T-helper 1 cell (primary cell): ENCODE results near the gene CTNNA2.

Source experiments
- DNase-seq, 5 donors: peaks; one replicate each; pipeline ENCODE4 v3.0.0-alpha.2; 2012 to 2020

The CTNNA2 gene

GRCh38 chr2:80242355-80242910 is 729.6 kb downstream of the CTNNA2 start:
- DNase-seq, result no peak

- no peak for DNase-seq
These were observed 732.2 kb downstream of the CTNNA2 start for GRCh38 chr2:80244905-80245584.

GRCh38 chr2:80246534-80246933 is 733.7 kb downstream of the CTNNA2 start:
- DNase-seq, result no peak

GRCh38 chr2:80247339-80247738 is 734.5 kb downstream of the CTNNA2 start:
- no peak for DNase-seq

- DNase-seq, result no peak
These were observed 735.3 kb downstream of the CTNNA2 start for GRCh38 chr2:80248146-80248545.

- no peak for DNase-seq
These were observed 739.6 kb downstream of the CTNNA2 start for GRCh38 chr2:80252294-80252986.

- no peak for DNase-seq
These were observed 743.3 kb downstream of the CTNNA2 start for GRCh38 chr2:80255918-80256781.

- no peak for DNase-seq
These were observed 743.9 kb downstream of the CTNNA2 start for GRCh38 chr2:80256782-80257167.

GRCh38 chr2:80257450-80257849 is 744.6 kb downstream of the CTNNA2 start:
- no peak for DNase-seq

GRCh38 chr2:80258341-80258740 is 745.5 kb downstream of the CTNNA2 start:
- no peak for DNase-seq

GRCh38 chr2:80258793-80259192 is 745.9 kb downstream of the CTNNA2 start:
- DNase-seq, result no peak

- DNase-seq, result no peak
These were observed 746.4 kb downstream of the CTNNA2 start for GRCh38 chr2:80259292-80259691.

- no peak for DNase-seq
These were observed 753.4 kb downstream of the CTNNA2 start for GRCh38 chr2:80266231-80266630.

GRCh38 chr2:80269806-80270205 is 757.0 kb downstream of the CTNNA2 start:
- no peak for DNase-seq

GRCh38 chr2:80280598-80280997 is 767.7 kb downstream of the CTNNA2 start:
- DNase-seq, result no peak

GRCh38 chr2:80281049-80281448 is 768.2 kb downstream of the CTNNA2 start:
- DNase-seq, result no peak

- no peak for DNase-seq
These were observed 775.7 kb downstream of the CTNNA2 start for GRCh38 chr2:80288576-80288975.

GRCh38 chr2:80291656-80292055 is 778.8 kb downstream of the CTNNA2 start:
- DNase-seq, result no peak

GRCh38 chr2:80292474-80292873 is 779.6 kb downstream of the CTNNA2 start:
- DNase-seq, result no peak

- DNase-seq, result no peak
These were observed 780.2 kb downstream of the CTNNA2 start for GRCh38 chr2:80293039-80293438.

GRCh38 chr2:80298954-80299353 is 786.1 kb downstream of the CTNNA2 start:
- DNase-seq, result no peak

- no peak for DNase-seq
These were observed 786.8 kb downstream of the CTNNA2 start for GRCh38 chr2:80299661-80300060.

- no peak for DNase-seq
These were observed 787.5 kb downstream of the CTNNA2 start for GRCh38 chr2:80300346-80300745.
